Body of pancreas (tissue), 4 donors: ENCODE results near the gene VPS45.

Source experiments
- POLR2A ChIP-seq, 3 donors: fragments of 450-650 bp; IDR thresholded peaks; one replicate each; pipeline ENCODE4 v1.6.1; 2016; ENCODE audit warnings: antibody characterized with exemption in 3 of 3, mild to moderate bottlenecking in 2 of 3
- TF ChIP-seq, protein P1 (sequence below), 7 experiments: fragments of 450-650 bp in 4 of 7; fragments of 200-600 bp in 3 of 7; sonication (generic) in 3 of 7; IDR thresholded peaks; one replicate each; pipeline ENCODE4 v1.5.1; 2016 to 2019; ENCODE audit warnings: antibody characterized with exemption in 7 of 7

DNA sequence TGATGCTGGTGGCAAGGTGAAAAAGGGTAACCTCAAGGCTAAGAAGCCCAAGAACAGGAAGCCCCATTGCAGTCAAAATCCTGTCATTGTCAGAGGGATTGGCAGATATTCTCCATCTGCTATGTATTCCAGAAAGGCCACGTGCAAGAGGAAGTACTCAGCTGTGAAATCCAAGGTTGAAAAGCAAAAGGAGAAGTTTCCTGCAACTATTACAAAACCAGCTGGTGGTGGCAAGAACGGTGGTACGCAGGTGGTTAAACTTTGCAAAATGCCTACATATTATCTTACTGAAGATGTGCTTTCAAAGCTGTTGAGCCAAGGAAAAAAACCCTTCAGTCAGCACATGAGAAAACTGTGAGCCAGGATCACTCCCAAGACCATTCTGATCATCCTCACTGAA is 13.7 kb upstream of the VPS45 start:
- TF ChIP-seq POLR2A (IDR thresholded peaks at IDR 0.05) = no peak
- TF ChIP-seq, protein P1, sequence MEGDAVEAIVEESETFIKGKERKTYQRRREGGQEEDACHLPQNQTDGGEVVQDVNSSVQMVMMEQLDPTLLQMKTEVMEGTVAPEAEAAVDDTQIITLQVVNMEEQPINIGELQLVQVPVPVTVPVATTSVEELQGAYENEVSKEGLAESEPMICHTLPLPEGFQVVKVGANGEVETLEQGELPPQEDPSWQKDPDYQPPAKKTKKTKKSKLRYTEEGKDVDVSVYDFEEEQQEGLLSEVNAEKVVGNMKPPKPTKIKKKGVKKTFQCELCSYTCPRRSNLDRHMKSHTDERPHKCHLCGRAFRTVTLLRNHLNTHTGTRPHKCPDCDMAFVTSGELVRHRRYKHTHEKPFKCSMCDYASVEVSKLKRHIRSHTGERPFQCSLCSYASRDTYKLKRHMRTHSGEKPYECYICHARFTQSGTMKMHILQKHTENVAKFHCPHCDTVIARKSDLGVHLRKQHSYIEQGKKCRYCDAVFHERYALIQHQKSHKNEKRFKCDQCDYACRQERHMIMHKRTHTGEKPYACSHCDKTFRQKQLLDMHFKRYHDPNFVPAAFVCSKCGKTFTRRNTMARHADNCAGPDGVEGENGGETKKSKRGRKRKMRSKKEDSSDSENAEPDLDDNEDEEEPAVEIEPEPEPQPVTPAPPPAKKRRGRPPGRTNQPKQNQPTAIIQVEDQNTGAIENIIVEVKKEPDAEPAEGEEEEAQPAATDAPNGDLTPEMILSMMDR (IDR thresholded peaks at IDR 0.05) = no peak
